ENCODE measurements around the gene OPCML. TPM values are rescaled to one million over a fixed set of nuclear protein-coding genes. Genes with fewer than 3 reads are reported as not detected.

OPCML gene
- total RNA-seq = not detected

GRCh38 chr11:133531971-133532651, at the start of gene OPCML:
Gene OPCML (minus strand): TSS chr11:133532501.
- Mint-ChIP-seq H3K27ac (no peak within 1 kb of the TSS), H3K9me3 (no peaks in the 10 kb centered on the region)
- ATAC-seq = peak in 1 of 2 donors; percentile 51

GRCh38 chr11:133581091-133581490, 48.8 kb upstream of the OPCML start:
- Mint-ChIP-seq H3K27ac (no peak overlapping the region), H3K4me3 (no peak overlapping the region), H3K27me3 (no peaks in the 10 kb centered on the region), H3K4me1 (ENCODE audit: low read depth in 2 of 2) (peaks cover 0 to 3% of the 10 kb centered on the region in 2 donors), H3K36me3 (no peaks in the 10 kb centered on the region), H3K9me3 (peaks cover 6% of the 10 kb centered on the region)
- no peak for ATAC-seq
- no peak for DNase-seq (ENCODE audit: low spot score)

More at GRCh38 chr11:133531971-133532651, at the start of gene OPCML:
- Mint-ChIP-seq H3K4me1 (ENCODE audit: low read depth in 2 of 2) (no peaks in the 10 kb centered on the region), H3K4me3 (no peak within 1 kb of the TSS), H3K27me3 (peaks cover 31 to 44% of the 10 kb centered on the region in 2 donors), H3K36me3 (no peaks in the 10 kb centered on the region)
- DNase-seq (ENCODE audit: low spot score) = no peak

- Mint-ChIP-seq H3K4me1 (ENCODE audit: low read depth in 2 of 2) (peaks cover 0 to 3% of the 10 kb centered on the region in 2 donors), H3K36me3 (no peaks in the 10 kb centered on the region), H3K4me3 (no peak overlapping the region), H3K27ac (no peak overlapping the region), H3K27me3 (no peaks in the 10 kb centered on the region), H3K9me3 (peaks cover 6% of the 10 kb centered on the region)
- DNase-seq (ENCODE audit: low spot score) = no peak
- peak; percentile 22 to 41 for ATAC-seq
Measured at GRCh38 chr11:133579165-133580031, 47.1 kb upstream of the OPCML start.

GRCh38 chr11:133577403-133577802, 45.1 kb upstream of the OPCML start:
- Mint-ChIP-seq H3K9me3 (peaks cover 6% of the 10 kb centered on the region), H3K4me1 (ENCODE audit: low read depth in 2 of 2) (peaks cover 0 to 3% of the 10 kb centered on the region in 2 donors), H3K27ac (no peak overlapping the region), H3K4me3 (no peak overlapping the region), H3K27me3 (no peaks in the 10 kb centered on the region), H3K36me3 (no peaks in the 10 kb centered on the region)
- no peak for ATAC-seq
- DNase-seq (ENCODE audit: low spot score) = no peak

- ATAC-seq (no peak), DNase-seq (ENCODE audit: low spot score) (no peak)
- peaks cover 6% of the 10 kb centered on the region for H3K9me3 Mint-ChIP-seq
- no peak overlapping the region for H3K4me3 Mint-ChIP-seq
- no peaks in the 10 kb centered on the region for H3K36me3 Mint-ChIP-seq
- H3K27ac Mint-ChIP-seq = no peak overlapping the region
- peaks cover 0 to 3% of the 10 kb centered on the region in 2 donors for H3K4me1 Mint-ChIP-seq (ENCODE audit: low read depth in 2 of 2)
- no peaks in the 10 kb centered on the region for H3K27me3 Mint-ChIP-seq
Measured at GRCh38 chr11:133576351-133576750, 44.0 kb upstream of the OPCML start.

- ATAC-seq (no peak), DNase-seq (ENCODE audit: low spot score) (no peak)
- no peaks in the 10 kb centered on the region for H3K27me3 Mint-ChIP-seq
- no peak overlapping the region for H3K4me3 Mint-ChIP-seq
- no peaks in the 10 kb centered on the region for H3K36me3 Mint-ChIP-seq
- peaks cover 6% of the 10 kb centered on the region for H3K9me3 Mint-ChIP-seq
- H3K27ac Mint-ChIP-seq = no peak overlapping the region
- H3K4me1 Mint-ChIP-seq (ENCODE audit: low read depth in 2 of 2) = peaks cover 0 to 3% of the 10 kb centered on the region in 2 donors
Measured at GRCh38 chr11:133573081-133573480, 40.8 kb upstream of the OPCML start.

- Mint-ChIP-seq H3K4me1 (ENCODE audit: low read depth in 2 of 2) (no peaks in the 10 kb centered on the region), H3K4me3 (no peak overlapping the region), H3K27ac (no peak overlapping the region), H3K36me3 (no peaks in the 10 kb centered on the region), H3K9me3 (no peaks in the 10 kb centered on the region), H3K27me3 (peaks cover 0 to 5% of the 10 kb centered on the region in 2 donors)
- ATAC-seq = no peak
- no peak for DNase-seq (ENCODE audit: low spot score)
Measured at GRCh38 chr11:133570376-133570775, 38.1 kb upstream of the OPCML start.

GRCh38 chr11:133563505-133564025, 31.3 kb upstream of the OPCML start:
- no peak for ATAC-seq
- peaks cover 3 to 10% of the 10 kb centered on the region in 2 donors for H3K27me3 Mint-ChIP-seq
- DNase-seq (ENCODE audit: low spot score) = no peak
- H3K4me1 Mint-ChIP-seq (ENCODE audit: low read depth in 2 of 2) = no peaks in the 10 kb centered on the region
- H3K9me3 Mint-ChIP-seq = peaks cover 11% of the 10 kb centered on the region
- H3K27ac Mint-ChIP-seq = no peak overlapping the region
- no peak overlapping the region for H3K4me3 Mint-ChIP-seq
- no peaks in the 10 kb centered on the region for H3K36me3 Mint-ChIP-seq

- no peak for DNase-seq (ENCODE audit: low spot score)
- peaks cover 15% of the 10 kb centered on the region for H3K9me3 Mint-ChIP-seq
- ATAC-seq = no peak
- H3K36me3 Mint-ChIP-seq = no peaks in the 10 kb centered on the region
- no peak overlapping the region for H3K27ac Mint-ChIP-seq
- H3K4me3 Mint-ChIP-seq = no peak overlapping the region
- H3K27me3 Mint-ChIP-seq = peaks cover 3 to 4% of the 10 kb centered on the region in 2 donors
- H3K4me1 Mint-ChIP-seq (ENCODE audit: low read depth in 2 of 2) = no peaks in the 10 kb centered on the region
Measured at GRCh38 chr11:133560472-133560855, 28.2 kb upstream of the OPCML start.

GRCh38 chr11:133559833-133560471, 27.7 kb upstream of the OPCML start:
- H3K4me1 Mint-ChIP-seq (ENCODE audit: low read depth in 2 of 2) = no peaks in the 10 kb centered on the region
- no peak for DNase-seq (ENCODE audit: low spot score)
- ATAC-seq = no peak
- peaks cover 15% of the 10 kb centered on the region for H3K9me3 Mint-ChIP-seq
- peaks cover 3 to 4% of the 10 kb centered on the region in 2 donors for H3K27me3 Mint-ChIP-seq
- no peak overlapping the region for H3K4me3 Mint-ChIP-seq
- no peaks in the 10 kb centered on the region for H3K36me3 Mint-ChIP-seq
- no peak overlapping the region for H3K27ac Mint-ChIP-seq

- Mint-ChIP-seq H3K4me3 (no peak overlapping the region), H3K9me3 (peaks cover 13% of the 10 kb centered on the region), H3K27ac (no peak overlapping the region), H3K4me1 (ENCODE audit: low read depth in 2 of 2) (no peaks in the 10 kb centered on the region), H3K36me3 (no peaks in the 10 kb centered on the region), H3K27me3 (peaks cover 3% of the 10 kb centered on the region in 2 donors)
- ATAC-seq = no peak
- no peak for DNase-seq (ENCODE audit: low spot score)
Measured at GRCh38 chr11:133559382-133559781, 27.1 kb upstream of the OPCML start.

GRCh38 chr11:133555034-133555433, 22.7 kb upstream of the OPCML start:
- ATAC-seq (no peak), DNase-seq (ENCODE audit: low spot score) (no peak)
- Mint-ChIP-seq H3K4me3 (no peak overlapping the region), H3K4me1 (ENCODE audit: low read depth in 2 of 2) (no peaks in the 10 kb centered on the region), H3K27me3 (no peaks in the 10 kb centered on the region), H3K27ac (no peak overlapping the region), H3K36me3 (no peaks in the 10 kb centered on the region), H3K9me3 (peaks cover 4% of the 10 kb centered on the region)

- no peaks in the 10 kb centered on the region for H3K36me3 Mint-ChIP-seq
- ATAC-seq = no peak
- H3K27me3 Mint-ChIP-seq = no peaks in the 10 kb centered on the region
- DNase-seq (ENCODE audit: low spot score) = no peak
- H3K9me3 Mint-ChIP-seq = peaks cover 4% of the 10 kb centered on the region
- no peak overlapping the region for H3K27ac Mint-ChIP-seq
- no peaks in the 10 kb centered on the region for H3K4me1 Mint-ChIP-seq (ENCODE audit: low read depth in 2 of 2)
- H3K4me3 Mint-ChIP-seq = no peak overlapping the region
Measured at GRCh38 chr11:133553885-133554740, 21.8 kb upstream of the OPCML start.
